C4-2B (cell line): ENCODE measurements around the gene C10orf120.

ENCODE experiments used
- CTCF ChIP-seq: fragments of 450-650 bp; conservative IDR thresholded peaks from 2 replicates; pipeline ENCODE4 v1.5.1; 2017; ENCODE audit warnings: mild to moderate bottlenecking
- ZFX ChIP-seq: fragments of 450-650 bp; IDR thresholded peaks from 2 replicates; pipeline ENCODE4 v1.6.1; 2017

DNA sequence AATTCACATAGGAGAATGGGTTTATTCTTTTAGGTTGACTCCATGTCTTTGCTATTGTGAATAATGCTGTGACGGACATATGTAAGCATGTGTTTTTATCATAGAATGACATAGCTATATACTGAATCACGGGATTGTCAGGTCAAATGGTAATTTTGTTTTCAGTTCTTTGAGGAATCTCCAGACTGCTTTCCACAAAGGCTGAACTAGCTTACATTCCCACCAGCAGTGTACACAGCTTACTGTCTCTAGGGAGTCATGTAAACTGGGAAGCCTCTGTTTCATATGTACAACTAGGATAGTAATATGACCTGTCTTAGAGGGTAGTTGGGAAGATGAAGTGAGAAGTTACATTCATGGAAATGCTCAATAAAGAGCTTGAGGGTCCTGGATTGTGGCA lies 6.8 kb upstream of the C10orf120 start:
- TF ChIP-seq CTCF (no peak), ZFX (no peak)
